Activated naive CD4-positive, alpha-beta T cell (primary cell): ENCODE results near the gene TSEN34.
"Not testable (repeated sequence)": the region's sequence is repeated elsewhere in the genome, so short reads cannot be mapped to it uniquely, and the experiment has no call there.

Experiments used
- DNase-seq, 4 experiments: peaks; one replicate each; lab custom pipeline; 2025; lab: John Stamatoyannopoulos, UW

The TSEN34 gene

DNA sequence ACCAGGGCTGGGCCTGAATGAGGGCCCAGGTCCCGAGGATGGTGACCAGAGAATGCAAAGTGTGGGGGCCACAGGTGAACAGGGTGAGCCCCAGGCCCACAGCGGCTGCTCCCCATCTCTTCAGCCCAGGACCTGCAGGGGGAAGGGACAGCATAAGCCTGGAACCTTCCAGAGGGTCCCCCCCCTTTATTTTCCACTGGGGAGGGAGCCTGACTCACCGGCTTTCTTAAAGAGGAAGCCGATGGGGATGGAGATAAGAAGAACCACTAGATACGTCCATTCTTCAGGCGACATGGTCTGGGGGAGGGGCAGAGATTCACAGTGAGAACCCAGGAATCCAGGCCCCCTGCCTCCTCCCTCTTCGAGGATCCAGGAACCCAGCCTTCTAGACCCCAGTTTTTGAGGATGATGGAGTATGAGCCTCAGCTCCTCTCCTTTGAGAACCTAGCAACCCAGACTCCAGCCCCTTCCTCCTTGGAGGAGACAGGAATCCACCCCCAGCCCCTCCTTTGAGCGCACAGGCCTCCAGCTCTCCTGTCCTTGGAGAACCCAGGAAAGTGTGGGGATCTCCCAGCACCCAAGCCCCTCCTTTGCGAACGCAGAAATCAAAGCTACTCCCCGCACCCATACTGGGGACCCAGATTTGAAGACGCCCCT, 2.8 kb upstream of the TSEN34 start:
- no peak for DNase-seq

DNA sequence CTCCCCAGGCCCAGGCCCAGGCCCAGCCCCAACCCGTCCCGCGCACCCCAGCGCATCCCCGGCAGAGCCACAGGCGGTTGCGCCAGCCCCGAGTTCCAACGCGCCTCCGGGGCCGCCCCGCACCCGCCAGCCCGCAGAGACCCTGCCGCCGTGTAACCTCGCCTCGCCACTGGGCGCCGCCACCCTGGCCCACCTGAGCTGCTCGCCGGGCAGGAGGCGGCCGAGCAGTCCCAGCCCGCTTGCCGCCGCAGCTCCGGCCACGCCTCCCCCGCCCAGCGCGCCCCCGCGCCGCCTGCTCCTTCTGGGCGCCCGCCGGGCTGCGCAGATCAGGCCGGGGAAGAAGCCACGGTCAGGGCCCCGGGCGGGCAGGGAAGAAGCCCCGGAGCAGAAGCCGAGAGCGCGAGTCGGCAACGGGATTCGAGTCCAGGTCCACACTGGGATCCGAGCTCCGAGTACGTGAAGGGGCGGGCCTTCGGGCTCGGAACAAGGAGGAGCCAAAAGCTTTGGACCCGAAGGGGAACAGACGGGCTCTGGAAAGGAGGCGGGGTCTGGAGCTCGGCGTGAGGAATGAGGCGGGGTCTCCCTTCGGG, 1.9 kb upstream of the TSEN34 start, which contains the start of gene MBOAT7:
Gene MBOAT7, minus strand, starts transcription at position 436 of the 590 bp plus-strand sequence. CDS start 1,072 bp downstream, outside the sequence.
- peak in 1 of 4 experiments; percentile 66 for DNase-seq

DNA sequence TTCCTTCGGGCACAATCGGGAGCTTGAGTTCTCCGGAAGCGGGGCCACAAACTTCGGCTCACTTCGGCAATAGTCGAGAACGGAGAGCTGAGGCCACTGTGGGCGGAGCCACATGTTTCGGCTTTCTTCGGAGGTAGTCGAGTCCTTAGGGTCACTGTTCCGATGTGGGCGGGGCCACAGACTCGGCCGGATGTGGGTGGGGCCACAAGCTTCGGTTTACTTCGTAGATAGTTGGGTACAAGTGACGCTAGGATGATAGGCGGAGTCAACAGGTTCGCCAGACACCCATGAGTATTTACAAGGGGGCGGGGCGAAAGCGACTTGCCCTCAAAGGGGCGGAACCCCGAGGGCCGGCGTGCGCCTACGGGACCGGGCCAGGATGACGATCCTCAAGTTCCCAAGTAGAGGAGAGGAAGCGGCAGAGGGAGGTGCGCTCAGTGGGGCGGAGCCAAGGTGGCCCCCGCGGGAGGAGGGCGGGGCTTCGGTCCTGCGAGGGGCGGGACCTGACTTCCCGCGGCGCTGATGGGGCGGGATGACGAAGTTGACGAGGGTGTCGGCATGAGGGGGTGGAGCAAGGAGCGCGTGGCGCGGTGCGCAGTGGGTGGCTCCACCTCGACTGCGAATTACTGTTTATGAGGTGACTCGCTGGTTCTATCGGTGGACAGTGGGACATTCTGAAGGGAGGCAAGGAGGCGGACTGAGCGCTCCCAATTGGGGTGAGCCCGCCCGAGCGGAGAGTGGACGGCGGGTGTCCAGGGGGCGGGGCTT, 1.2 kb upstream of the TSEN34 start:
- DNase-seq = peak; percentile 100

DNA sequence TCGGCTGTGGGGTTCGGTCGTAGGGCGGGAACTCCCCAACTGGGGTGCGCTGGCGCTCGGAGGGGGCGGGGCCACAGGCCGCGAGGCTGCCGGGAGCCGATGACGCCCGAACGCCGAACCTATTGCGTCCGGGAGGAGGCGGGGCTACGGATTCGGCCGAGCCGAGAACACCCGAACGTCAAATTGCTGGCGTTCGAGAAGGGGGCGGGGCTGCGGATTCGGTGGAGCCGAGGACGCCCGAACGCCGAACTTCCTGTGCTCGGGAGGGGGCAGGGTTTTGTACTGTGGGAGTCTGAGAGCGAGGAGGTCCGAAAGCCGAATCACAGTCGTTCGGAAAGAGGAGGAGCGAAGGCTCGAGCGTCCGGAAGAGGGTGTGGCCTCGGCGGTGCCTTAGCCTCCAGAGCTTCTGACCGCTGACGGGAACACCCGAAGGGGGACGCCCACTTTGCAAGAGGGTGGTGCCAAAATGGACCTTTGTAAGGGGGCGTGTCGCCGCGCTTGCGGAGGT, 551 bp upstream of the TSEN34 start:
- peak; percentile 99 to 100 (median 99) for DNase-seq

DNA sequence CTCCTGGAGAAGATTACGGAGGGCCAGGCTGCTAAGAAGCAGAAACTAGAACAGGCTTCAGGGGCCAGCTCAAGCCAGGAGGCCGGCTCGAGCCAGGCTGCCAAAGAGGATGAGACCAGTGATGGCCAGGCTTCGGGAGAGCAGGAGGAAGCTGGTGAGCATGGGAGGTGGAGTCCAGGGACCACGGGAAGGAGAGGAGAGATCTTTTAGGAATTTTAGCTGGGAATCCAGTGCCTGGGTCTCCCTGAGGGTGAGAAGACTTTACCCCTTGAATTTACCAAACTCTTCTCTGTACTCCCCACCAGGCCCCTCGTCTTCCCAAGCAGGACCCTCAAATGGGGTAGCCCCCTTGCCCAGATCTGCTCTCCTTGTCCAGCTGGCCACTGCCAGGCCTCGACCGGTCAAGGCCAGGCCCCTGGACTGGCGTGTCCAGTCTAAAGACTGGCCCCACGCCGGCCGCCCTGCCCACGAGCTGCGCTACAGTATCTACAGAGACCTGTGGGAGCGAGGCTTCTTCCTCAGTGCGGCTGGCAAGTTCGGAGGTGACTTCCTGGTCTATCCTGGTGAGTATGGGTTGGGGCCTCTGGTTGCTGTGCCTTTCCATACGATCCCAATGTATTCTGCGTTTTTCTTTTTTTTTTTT, 824 bp downstream of the TSEN34 start:
- no peak for DNase-seq

DNA sequence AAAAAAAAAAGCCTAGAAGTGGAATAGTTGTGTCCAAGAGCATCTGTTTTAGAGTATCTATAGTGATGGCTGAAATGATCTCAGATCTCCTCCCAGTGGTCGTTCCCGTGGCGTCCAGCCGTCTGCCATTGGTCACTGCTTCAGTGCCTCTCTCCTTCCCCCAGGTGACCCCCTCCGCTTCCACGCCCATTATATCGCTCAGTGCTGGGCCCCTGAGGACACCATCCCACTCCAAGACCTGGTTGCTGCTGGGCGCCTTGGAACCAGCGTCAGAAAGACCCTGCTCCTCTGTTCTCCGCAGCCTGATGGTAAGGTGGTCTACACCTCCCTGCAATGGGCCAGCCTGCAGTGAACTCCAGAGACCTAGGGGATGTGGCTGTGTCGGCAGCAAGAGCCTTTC, 1.9 kb downstream of the TSEN34 start:
- DNase-seq = no peak

DNA sequence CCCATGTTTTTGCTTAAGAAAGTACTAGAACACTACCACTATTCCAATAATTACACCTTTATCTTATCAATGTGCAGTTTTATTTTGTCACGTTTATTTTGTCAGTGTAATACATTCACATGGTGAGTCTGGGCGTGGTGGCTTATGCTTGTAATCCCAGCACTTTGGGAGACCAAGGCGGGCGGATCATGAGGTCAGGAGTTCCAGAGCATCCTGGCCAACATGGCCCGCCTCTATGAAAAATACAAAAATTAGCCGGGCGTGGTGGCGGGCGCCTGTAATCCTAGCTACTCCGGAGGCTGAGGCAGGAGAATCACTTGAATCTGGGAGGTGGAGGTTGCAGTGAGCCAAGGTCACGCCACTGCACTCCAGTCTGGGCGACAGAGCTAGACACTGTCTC, 3.4 kb downstream of the TSEN34 start:
- not testable (repeated sequence) for DNase-seq

DNA sequence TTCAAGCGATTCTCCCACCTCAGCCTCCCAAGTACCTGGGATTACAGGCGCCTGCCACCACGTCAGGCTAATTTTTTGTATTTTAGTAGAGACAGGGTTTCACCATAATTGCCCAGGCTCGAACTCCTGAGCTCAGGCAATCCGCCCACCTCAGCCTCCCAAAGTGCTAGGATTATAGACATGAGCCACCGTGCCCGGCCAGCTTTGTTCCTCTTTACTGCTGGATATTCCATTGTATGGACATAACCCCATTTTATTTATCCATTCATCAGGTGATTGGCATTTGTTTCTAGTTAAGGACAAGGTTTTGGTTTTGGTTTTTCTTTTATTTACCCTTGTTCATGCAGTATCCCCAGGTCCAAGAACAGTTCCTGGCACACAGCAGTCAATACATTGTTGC, 5.4 kb downstream of the TSEN34 start:
- no peak for DNase-seq

DNA sequence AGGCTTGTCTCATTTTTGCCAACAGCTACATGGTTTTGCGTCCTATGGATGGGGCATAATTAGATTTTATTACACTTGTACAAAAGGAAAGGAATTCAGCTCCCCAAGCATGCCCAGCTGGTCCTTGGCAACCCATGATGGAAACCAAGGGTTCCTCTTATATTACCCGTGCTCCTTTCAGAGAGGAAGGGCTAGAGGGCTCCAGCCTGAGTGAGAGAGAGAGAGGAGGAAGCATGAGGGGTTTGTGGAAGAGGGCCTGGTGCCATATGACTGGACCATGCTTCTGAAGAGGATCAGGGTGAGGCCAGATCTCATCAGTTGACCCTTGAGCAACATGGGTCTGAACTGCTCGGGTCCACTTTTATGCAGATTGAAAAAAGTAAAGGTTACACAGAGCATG, 6.0 kb downstream of the TSEN34 start:
- DNase-seq = no peak

DNA sequence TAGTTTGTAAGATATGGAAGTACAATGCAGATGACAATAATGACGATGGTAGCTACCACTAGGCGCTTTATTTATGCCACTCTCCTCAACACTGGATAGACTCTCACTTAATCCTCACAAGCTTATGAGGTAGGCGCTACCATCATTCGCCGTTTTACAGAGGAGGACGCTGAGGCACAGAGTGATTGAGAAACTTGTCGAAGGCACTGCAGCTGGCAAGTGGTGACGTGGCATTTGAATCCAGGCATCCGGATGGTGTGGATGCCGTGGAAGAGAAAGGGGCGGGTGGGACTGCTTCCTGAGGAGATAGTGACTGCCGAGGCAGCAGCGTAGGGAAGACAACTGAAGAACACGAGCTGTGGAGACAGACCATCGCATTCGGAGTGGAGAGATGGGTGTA, 8.3 kb downstream of the TSEN34 start:
- DNase-seq = no peak

DNA sequence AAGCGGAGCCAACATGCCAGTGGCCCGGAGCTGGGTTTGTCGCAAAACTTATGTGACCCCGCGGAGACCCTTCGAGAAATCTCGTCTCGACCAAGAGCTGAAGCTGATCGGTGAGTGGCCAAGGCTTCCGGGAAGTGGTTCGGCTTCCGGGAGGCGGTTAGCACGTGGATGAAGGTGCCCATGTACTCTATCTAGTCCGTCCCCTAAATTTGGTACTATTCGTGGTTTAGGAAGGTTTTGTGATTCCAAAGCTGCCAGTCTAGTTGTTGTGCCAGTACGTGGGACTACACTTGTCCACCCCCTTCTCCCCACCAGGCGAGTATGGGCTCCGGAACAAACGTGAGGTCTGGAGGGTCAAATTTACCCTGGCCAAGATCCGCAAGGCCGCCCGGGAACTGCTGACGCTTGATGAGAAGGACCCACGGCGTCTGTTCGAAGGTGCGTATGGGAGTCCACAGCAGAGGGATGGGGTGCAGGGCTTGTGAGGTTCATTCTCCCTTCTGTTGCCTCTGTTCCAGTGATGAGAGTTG, 10.1 kb downstream of the TSEN34 start:
- DNase-seq = no peak

DNA sequence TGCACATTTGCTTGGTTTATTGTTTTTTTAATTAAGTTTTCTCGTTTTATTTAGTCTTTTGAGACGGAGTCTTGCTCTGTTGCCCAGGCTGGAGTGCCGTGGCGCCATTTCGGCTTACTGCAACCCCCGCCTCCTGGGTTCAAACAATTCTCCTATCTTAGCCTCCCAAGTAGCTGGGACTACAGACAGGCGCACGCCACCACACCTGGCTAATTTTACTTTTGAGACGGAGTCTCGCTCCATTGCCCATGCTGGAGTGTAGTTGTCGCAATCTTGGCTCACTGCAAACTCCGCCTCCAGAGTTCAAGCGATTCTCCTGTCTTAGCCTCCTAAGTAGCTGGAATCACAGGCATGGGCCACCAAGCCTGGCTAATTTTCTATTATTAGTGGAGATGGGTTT, 10.9 kb downstream of the TSEN34 start:
- no peak for DNase-seq

DNA sequence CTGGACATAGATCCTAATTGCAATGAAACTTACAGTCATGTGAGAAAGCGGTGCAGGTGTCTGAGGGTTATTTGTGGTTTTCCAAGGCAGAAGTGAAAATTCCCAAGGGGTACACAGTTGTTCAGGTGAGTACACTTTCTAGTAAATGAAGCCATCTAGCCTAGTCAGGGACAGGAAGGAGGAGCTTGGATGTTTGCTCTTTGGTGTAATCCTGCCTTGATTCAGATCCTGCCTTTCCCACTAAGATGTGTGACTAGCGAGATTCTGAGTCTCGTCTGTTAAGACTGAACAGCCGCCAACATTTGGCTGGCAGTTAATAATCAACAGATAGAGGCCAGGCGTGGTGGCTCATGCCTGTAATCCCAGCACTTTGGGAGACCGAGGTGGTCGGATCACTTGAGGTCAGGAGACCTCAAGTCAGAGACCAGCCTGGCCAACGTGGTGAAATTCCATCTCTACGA, 12.1 kb downstream of the TSEN34 start:
- no peak for DNase-seq

DNA sequence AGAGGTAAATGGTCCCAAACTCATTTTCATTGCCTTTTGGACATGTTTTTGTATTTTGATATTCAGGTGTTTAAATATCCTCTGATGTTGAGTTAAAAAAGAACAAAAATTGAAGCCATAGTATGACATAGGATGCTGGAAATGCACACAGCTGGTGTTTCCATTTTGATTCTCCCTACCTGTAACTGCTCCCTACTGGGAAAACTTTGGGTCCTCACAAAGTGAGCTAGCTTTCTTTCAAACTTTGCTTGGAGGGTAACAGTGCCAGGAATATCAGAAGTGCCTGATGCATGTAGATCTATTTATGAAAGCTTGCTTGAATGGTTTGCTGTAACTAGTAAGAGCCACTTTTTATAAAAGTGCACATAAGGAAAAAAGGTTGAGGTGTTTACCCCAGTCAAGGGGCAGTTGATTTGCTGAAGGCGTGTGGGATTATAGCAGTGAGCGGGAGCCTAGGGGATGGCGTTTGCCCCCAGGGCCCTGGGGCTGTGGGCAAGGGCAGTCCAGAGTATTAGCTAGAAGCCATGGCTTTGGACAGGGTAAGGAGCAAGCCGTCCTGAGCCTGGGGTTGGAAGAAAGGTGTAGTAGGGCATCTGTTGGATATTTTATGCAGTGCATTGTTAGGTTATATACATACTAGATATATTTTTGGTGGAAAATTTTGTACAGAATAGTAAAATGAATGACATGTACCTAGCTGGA, 13.8 kb downstream of the TSEN34 start:
- DNase-seq = no peak

DNA sequence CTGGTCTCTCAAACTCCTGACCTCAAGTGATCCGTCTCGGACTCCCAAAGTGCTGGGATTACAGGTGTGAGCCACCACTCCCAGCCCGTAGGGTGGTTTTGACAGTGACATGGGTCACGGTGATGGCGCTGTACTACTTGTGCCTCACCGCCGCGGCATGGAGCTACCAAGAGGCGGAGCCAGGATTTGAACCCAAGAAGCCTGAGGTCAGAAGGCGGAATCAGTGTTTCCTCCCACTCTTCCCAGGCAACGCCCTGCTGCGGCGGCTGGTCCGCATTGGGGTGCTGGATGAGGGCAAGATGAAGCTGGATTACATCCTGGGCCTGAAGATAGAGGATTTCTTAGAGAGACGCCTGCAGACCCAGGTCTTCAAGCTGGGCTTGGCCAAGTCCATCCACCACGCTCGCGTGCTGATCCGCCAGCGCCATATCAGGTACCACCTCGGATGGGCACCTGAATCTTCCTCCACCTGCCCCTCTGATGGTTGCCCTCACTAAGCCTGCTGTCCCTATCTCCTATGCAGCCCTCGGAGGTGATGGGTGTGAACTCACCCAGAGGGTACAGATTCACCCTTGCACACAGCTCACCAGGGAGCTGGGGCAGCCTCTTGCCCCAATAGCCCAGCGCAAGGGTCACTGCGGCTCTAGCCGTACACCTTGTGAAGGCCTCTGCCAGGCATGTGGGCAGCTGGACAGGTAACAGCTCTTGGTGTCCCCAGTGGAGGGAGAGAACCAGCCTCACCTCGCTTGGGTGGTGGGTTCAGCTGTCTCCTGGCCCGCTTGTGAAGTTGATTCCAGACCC, 15.1 kb downstream of the TSEN34 start:
- no peak for DNase-seq

DNA sequence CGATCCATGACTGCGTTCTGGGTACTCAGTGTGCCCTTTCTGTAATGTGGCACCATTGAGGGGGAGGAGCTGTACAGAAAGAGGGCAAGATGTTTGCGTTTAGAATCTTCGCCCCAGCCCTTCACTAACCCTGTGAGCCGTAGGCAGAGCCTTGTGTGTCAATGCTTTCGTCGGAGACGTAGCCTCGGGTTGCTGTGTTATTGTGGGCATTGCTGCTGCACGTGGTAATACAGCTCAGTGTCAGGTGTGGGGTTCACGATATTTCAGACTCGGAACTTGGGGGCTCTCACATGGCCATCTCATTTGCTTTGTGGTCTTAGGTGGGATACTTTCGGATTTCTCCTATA, 15.7 kb downstream of the TSEN34 start:
- no peak for DNase-seq

DNA sequence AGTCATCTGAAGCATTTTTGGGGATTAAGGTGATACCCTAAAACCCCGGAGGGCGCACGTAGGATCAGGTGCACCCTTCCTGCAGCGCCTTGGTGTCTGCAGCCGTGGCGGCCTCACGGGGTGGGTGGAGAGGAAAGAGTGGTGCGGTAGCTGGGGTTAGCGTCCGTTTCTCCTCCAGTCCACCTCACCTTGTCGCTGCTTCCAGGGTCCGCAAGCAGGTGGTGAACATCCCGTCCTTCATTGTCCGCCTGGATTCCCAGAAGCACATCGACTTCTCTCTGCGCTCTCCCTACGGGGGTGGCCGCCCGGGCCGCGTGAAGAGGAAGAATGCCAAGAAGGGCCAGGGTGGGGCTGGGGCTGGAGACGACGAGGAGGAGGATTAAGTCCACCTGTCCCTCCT, 16.1 kb downstream of the TSEN34 start:
- not testable (repeated sequence) for DNase-seq

DNA sequence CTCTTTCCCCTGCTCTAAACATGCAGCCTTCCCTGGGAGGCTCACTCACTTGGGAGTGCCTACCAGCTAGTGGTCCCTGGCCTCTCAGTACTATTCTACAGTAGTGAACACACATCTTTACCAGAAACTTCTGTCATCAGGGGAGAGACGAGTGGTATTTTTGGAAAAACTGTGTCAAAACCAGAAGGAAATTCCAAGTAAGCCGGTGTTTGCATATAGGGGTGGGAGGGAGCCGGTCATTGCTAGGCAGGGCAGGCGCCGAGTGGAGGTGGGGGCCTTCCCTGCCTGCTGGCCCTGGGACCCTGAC, 16.5 kb downstream of the TSEN34 start:
- DNase-seq = no peak

DNA sequence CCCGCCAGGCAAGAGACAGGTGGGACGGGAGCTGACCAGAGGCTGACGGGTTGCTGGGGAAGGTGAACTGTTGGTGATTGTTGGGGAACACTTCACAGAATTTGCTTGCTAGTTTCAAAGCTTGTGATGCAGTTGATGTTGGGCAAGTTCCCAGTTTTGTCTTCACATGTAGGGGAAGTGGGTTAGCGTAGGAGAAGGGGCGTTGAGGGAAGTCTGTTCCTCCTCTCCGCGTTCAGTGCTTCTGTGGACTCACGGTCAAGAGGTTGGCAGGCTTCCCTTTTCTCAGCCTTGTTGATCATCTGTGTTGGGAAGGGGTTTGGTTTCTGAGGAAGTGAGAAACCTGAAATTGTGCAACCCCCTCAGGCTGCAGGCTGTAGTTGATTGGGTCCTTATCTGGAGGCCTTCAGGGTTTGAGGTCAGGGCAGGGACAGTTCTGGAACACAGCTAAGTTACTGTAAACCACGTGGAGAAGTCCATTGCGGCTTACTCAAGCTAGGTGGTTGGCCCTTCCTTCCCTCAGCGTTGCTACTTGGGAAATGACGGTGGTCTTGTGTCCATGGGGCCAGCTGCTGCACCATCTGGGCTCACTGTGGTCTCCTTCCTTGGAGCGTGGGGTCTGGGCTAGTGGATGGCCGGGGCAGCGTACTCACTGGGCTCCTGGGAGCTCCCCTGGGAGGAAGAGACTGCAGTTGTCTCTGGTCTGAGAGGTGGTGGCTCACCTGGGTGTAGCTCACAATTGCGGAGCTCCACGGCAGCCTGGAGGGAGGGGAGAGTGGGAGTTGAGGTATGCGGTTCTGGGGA, 17.1 kb downstream of the TSEN34 start:
- DNase-seq = no peak

DNA sequence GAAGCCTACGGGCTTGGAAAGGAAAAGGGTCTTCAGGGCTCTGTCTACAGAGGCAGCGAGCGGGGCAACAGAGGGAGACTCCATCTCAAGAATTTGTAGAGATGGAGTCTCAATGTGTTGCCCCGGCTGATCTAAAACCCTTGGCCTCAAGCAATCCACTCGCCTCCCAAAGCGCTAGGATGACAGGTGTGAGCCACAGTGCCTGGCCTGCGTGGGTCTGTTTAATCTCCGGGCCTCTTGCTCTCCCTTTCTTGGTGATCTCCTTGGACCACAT, 17.6 kb downstream of the TSEN34 start:
- no peak for DNase-seq
